HCT116 (cell line): Measurements from ENCODE around the gene RNF212. TPM values are rescaled to one million over a fixed set of nuclear protein-coding genes. Genes with fewer than 3 reads are reported as not detected.

Experiments
- ATAC-seq: fragments of 200-7000 bp; cut with Tn5 transposase; 2 replicates; pipeline ENCODE4 v1.9.1; 2020; ENCODE audit warnings: mild to moderate bottlenecking, moderate library complexity
- BruUV-seq: library from RNA; stranded (reverse); fragments of 400-500 nt; replicated peaks from 2 replicates; lab custom pipeline; 2021; lab: Mats Ljungman, UMichigan
- CTCF ChIA-PET: fragments of 300-600 bp; sonication (Branson Sonifier 250); formaldehyde crosslinking; loops from one replicate; lab custom pipeline; 2021; ENCODE audit warnings: antibody characterized with exemption; lab: Charles Lee
- POLR2A ChIA-PET: fragments of 300-600, 350-600 bp; sonication (Branson Sonifier 250); formaldehyde crosslinking; loops from one replicate; lab custom pipeline; 2021; ENCODE audit warnings: antibody characterized with exemption; lab: Charles Lee
- RAD21 ChIA-PET, 2 experiments: fragments of 300-600 bp; sonication (Branson Sonifier 250); formaldehyde crosslinking; loops; one replicate each; lab custom pipeline; 2023; ENCODE audit warnings: low total read pairs in 2 of 2; ENCODE audit not compliant: uncharacterized antibody in 2 of 2, unreplicated experiment in 2 of 2, low non-redundant PET in 1 of 2; lab: Charles Lee
- DNase-seq: peaks from one replicate; pipeline ENCODE4 v3.0.0-alpha.2; 2010; ENCODE audit warnings: low read depth, low spot score
- H2AFZ ChIP-seq: fragments of 200-600 bp; shearing (Covaris generic), sonication (generic); 2 replicates; pipeline ENCODE4 v1.6.1; 2017; ENCODE audit warnings: low read depth, mixed run types, mixed read lengths, antibody characterized with exemption, low read length; ENCODE audit not compliant: poor library complexity, severe bottlenecking
- H3K27ac ChIP-seq: 2 replicates; pipeline ENCODE4 v1.5.1; 2012; ENCODE audit warnings: low read depth, low read length
- H3K27me3 ChIP-seq: fragments of 200-600 bp; sonication (generic); 2 replicates; pipeline ENCODE4 v1.6.1; 2016; ENCODE audit warnings: mixed run types, low read length, mixed read lengths; ENCODE audit not compliant: insufficient read depth
- H3K36me3 ChIP-seq, 2 experiments: fragments of 200-500 bp in 1 of 2; fragments of 200-600 bp in 1 of 2; sonication (Bioruptor generic) in 1 of 2; sonication (generic) in 1 of 2; 2 replicates each; pipeline versions ENCODE4 v1.5.1 to v1.6.1; 2014 to 2016; ENCODE audit warnings: low read length in 2 of 2, inconsistent platforms in 1 of 2, mixed read lengths in 1 of 2, mixed run types in 1 of 2; ENCODE audit not compliant: insufficient read depth in 2 of 2, control insufficient read depth in 1 of 2
- H3K4me1 ChIP-seq, 2 experiments: fragments of 200-600 bp in 1 of 2; sonication (generic) in 1 of 2; 2 replicates each; pipeline versions ENCODE4 v1.5.1 to v1.6.1; 2012 to 2017; ENCODE audit warnings: low read length in 2 of 2, inconsistent platforms in 1 of 2, mild to moderate bottlenecking in 1 of 2, mixed read lengths in 1 of 2, mixed run types in 1 of 2, moderate library complexity in 1 of 2; ENCODE audit not compliant: insufficient read depth in 2 of 2, control insufficient read depth in 1 of 2
- H3K4me2 ChIP-seq: fragments of 200-600 bp; sonication (generic); 2 replicates; pipeline ENCODE4 v1.6.1; 2017; ENCODE audit warnings: mixed run types, low read length, mixed read lengths
- H3K4me3 ChIP-seq, 2 experiments: fragments of 200-600 bp in 1 of 2; sonication (generic) in 1 of 2; replicated peaks in 1 of 2; 2 replicates each; pipeline ENCODE4 v1.5.1; 2011 to 2016; ENCODE audit warnings: low read length in 2 of 2, control low read depth in 1 of 2, low read depth in 1 of 2, mild to moderate bottlenecking in 1 of 2, mixed read lengths in 1 of 2, mixed run types in 1 of 2
- H3K79me2 ChIP-seq: fragments of 200-600 bp; sonication (generic); 2 replicates; pipeline ENCODE4 v1.6.1; 2017; ENCODE audit warnings: mild to moderate bottlenecking, mixed run types, low read length, moderate library complexity, mixed read lengths; ENCODE audit not compliant: insufficient read depth
- H3K9ac ChIP-seq: fragments of 200-600 bp; sonication (generic); 2 replicates; pipeline ENCODE4 v1.6.1; 2016; ENCODE audit warnings: low read length, mixed read lengths
- H3K9me2 ChIP-seq: fragments of 200-600 bp; sonication (generic), shearing (Covaris generic); 2 replicates; pipeline ENCODE4 v1.6.1; 2017; ENCODE audit warnings: mixed run types, mild to moderate bottlenecking, moderate library complexity; ENCODE audit not compliant: insufficient read depth
- H3K9me3 ChIP-seq, 2 experiments: fragments of 200-500 bp in 1 of 2; fragments of 200-600 bp in 1 of 2; sonication (Bioruptor generic) in 1 of 2; sonication (generic) in 1 of 2; 2 replicates each; pipeline ENCODE4 v1.6.1; 2014 to 2017; ENCODE audit warnings: low read length in 2 of 2, mixed read lengths in 2 of 2, inconsistent platforms in 1 of 2, low read depth in 1 of 2, mild to moderate bottlenecking in 1 of 2, mixed run types in 1 of 2, moderate library complexity in 1 of 2; ENCODE audit not compliant: control insufficient read depth in 1 of 2, insufficient read depth in 1 of 2
- H4K20me1 ChIP-seq: fragments of 200-600 bp; sonication (generic), shearing (Covaris generic); 2 replicates; pipeline ENCODE4 v1.6.1; 2017; ENCODE audit warnings: mixed run types, mild to moderate bottlenecking, moderate library complexity; ENCODE audit not compliant: insufficient read depth
- ATF3 ChIP-seq: IDR thresholded peaks from 2 replicates; pipeline ENCODE4 v1.6.1; 2012
- CBX3 ChIP-seq: IDR thresholded peaks from 2 replicates; pipeline ENCODE4 v1.6.1; 2012; ENCODE audit warnings: low read depth
- CEBPB ChIP-seq: IDR thresholded peaks from 2 replicates; pipeline ENCODE4 v1.6.1; 2012; ENCODE audit warnings: low read depth
- EGR1 ChIP-seq: IDR thresholded peaks from 2 replicates; pipeline ENCODE4 v1.6.1; 2012; ENCODE audit warnings: low read depth
- ELF1 ChIP-seq: IDR thresholded peaks from 2 replicates; pipeline ENCODE4 v1.6.1; 2012; ENCODE audit warnings: low read depth, borderline replicate concordance
- EZH2 ChIP-seq: fragments of 200-600 bp; sonication (generic); IDR thresholded peaks from 2 replicates; pipeline ENCODE4 v1.6.1; 2017; ENCODE audit warnings: antibody characterized with exemption, mixed run types
- EZH2phosphoT487 ChIP-seq: fragments of 200-600 bp; IDR thresholded peaks from 2 replicates; pipeline ENCODE4 v1.6.1; 2018; ENCODE audit warnings: antibody characterized with exemption, borderline replicate concordance
- FOSL1 ChIP-seq: IDR thresholded peaks from 2 replicates; pipeline ENCODE4 v1.6.1; 2012; ENCODE audit warnings: low read depth
- MAX ChIP-seq: IDR thresholded peaks from 2 replicates; pipeline ENCODE4 v1.6.1; 2012
- POLR2A ChIP-seq: IDR thresholded peaks from 2 replicates; pipeline ENCODE4 v1.7.0; 2011; ENCODE audit warnings: borderline replicate concordance; ENCODE audit not compliant: insufficient read depth, insufficient read length; ENCODE audit errors: extremely low read depth
- POLR2AphosphoS5 ChIP-seq: IDR thresholded peaks from 2 replicates; pipeline ENCODE4 v1.6.1; 2011; ENCODE audit warnings: mild to moderate bottlenecking, low read depth, low read length, moderate library complexity
- TCF7L2 ChIP-seq: IDR thresholded peaks from 2 replicates; pipeline ENCODE4 v1.7.0; 2011; ENCODE audit warnings: borderline replicate concordance, inconsistent platforms; ENCODE audit not compliant: insufficient read depth, insufficient read length; ENCODE audit errors: extremely low read depth
- YY1 ChIP-seq: IDR thresholded peaks from 2 replicates; pipeline ENCODE4 v1.6.1; 2011; ENCODE audit warnings: low read length, low read depth, moderate library complexity, mild to moderate bottlenecking; ENCODE audit not compliant: insufficient replicate concordance; ENCODE audit errors: extremely low read depth
- ZBTB33 ChIP-seq: IDR thresholded peaks from 2 replicates; pipeline ENCODE4 v1.6.1; 2011; ENCODE audit warnings: mild to moderate bottlenecking, low read length, moderate library complexity; ENCODE audit not compliant: insufficient replicate concordance; ENCODE audit errors: extremely low read depth
- ZFX ChIP-seq: fragments of 450-650 bp; IDR thresholded peaks from 2 replicates; pipeline ENCODE4 v1.6.1; 2017
- ZNF274 ChIP-seq: fragments of 200-500 bp; sonication (Bioruptor generic); IDR thresholded peaks from 2 replicates; pipeline ENCODE4 v1.6.1; 2014; ENCODE audit warnings: mild to moderate bottlenecking, low read depth, low read length, inconsistent platforms
- intact Hi-C: fragments of 100-400 bp; cut with micrococcal nuclease; formaldehyde crosslinking; loops from 2 replicates; pipeline ENCODE4 v1.10.0; 2022
- total RNA-seq: library from RNA; stranded (reverse); gene quantifications from one replicate; pipeline ENCODE4 v1.2.1, GENCODE V29; 2021; ENCODE audit not compliant: unreplicated experiment

Gene RNF212
- total RNA-seq, 1 experiment from 2014 or later, result not detected

- TF ChIP-seq POLR2AphosphoS5 (no peak), YY1 (no peak), MAX (no peak), ATF3 (no peak), ZFX (no peak), CEBPB (no peak), EGR1 (no peak), EZH2phosphoT487 (no peak), FOSL1 (no peak), ELF1 (no peak), EZH2 (no peak), ZNF274 (no peak), ZBTB33 (no peak), CBX3 (no peak), TCF7L2 (no peak), POLR2A (no peak)
- CTCF ChIA-PET, result no interaction called here
- H3K4me3 ChIP-seq, result no peak overlapping the region
- H3K79me2 ChIP-seq, result no peaks in the 10 kb centered on the region
- H3K9me2 ChIP-seq, result no peaks in the 10 kb centered on the region
- BruUV-seq, result no TSS peak
- ATAC-seq, result no peak
- H3K36me3 ChIP-seq, result no peaks in the 10 kb centered on the region
- POLR2A ChIA-PET, result no interaction called here
- no peak overlapping the region for H3K9ac ChIP-seq
- no peak overlapping the region for H2AFZ ChIP-seq
- H3K9me3 ChIP-seq, result no peaks in the 10 kb centered on the region
- intact Hi-C loops, result no loop called here
- peaks cover 17% of the 10 kb centered on the region; the same call in 1 of the 2 replicates for H3K27me3 ChIP-seq
- DNase-seq, result no peak
- no peaks in the 10 kb centered on the region for H3K4me1 ChIP-seq
- no peak overlapping the region for H3K27ac ChIP-seq
- RAD21 ChIA-PET, result no interaction called here
- H4K20me1 ChIP-seq, result no peaks in the 10 kb centered on the region
- no peak overlapping the region for H3K4me2 ChIP-seq
These were observed 54.2 kb downstream of the RNF212 start for GRCh38 chr4:1058997-1059665.
